ENCODE data around the gene DDX56.
"Not testable (repeated sequence)": the region's sequence is repeated elsewhere in the genome, so short reads cannot be mapped to it uniquely, and the experiment has no call there.

DNA sequence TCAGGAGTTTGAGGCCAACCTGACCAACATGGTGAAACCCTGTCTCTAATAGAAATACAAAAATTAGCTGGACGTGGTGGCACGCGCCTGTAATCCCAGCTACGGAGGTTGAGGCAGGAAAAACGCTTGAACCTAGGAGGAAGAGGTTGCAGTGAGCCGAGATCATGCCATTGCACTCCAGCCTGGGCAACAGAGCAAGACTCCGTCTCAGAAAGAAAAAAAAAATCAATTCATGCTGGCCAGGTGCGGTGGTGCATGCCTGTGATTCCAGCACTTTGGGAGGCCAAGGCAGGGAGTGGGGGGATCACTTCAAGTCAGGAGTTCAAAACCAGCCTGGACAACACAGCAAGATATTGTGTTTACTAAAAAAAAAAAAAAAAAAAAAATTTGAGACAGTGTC, 23.5 kb upstream of the DDX56 start:
- TF ChIP-seq, protein P1, sequence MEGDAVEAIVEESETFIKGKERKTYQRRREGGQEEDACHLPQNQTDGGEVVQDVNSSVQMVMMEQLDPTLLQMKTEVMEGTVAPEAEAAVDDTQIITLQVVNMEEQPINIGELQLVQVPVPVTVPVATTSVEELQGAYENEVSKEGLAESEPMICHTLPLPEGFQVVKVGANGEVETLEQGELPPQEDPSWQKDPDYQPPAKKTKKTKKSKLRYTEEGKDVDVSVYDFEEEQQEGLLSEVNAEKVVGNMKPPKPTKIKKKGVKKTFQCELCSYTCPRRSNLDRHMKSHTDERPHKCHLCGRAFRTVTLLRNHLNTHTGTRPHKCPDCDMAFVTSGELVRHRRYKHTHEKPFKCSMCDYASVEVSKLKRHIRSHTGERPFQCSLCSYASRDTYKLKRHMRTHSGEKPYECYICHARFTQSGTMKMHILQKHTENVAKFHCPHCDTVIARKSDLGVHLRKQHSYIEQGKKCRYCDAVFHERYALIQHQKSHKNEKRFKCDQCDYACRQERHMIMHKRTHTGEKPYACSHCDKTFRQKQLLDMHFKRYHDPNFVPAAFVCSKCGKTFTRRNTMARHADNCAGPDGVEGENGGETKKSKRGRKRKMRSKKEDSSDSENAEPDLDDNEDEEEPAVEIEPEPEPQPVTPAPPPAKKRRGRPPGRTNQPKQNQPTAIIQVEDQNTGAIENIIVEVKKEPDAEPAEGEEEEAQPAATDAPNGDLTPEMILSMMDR (IDR thresholded peaks at IDR 0.05) = not testable (repeated sequence)
- TF ChIP-seq ETV6 (CRISPR knock-in tag; IDR thresholded peaks at IDR 0.05); SP1 (CRISPR knock-in tag; conservative IDR thresholded peaks at IDR 0.05); SOX15 (CRISPR knock-in tag; IDR thresholded peaks at IDR 0.05): not testable (repeated sequence)
- TF ChIP-seq, protein P2, sequence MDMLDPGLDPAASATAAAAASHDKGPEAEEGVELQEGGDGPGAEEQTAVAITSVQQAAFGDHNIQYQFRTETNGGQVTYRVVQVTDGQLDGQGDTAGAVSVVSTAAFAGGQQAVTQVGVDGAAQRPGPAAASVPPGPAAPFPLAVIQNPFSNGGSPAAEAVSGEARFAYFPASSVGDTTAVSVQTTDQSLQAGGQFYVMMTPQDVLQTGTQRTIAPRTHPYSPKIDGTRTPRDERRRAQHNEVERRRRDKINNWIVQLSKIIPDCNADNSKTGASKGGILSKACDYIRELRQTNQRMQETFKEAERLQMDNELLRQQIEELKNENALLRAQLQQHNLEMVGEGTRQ (CRISPR knock-in tag; IDR thresholded peaks at IDR 0.05) = not testable (repeated sequence)

All from WTC11 (cell line).